NT2/D1 (cell line): ENCODE measurements around the gene HUNK.

Source experiments
- SUZ12 ChIP-seq: IDR thresholded peaks from 2 replicates; pipeline ENCODE4 v1.6.1; 2011; ENCODE audit not compliant: insufficient read length, insufficient read depth; ENCODE audit errors: extremely low read depth
- YY1 ChIP-seq: IDR thresholded peaks from 2 replicates; pipeline ENCODE4 v1.6.1; 2011; ENCODE audit not compliant: insufficient read length, insufficient read depth
- ZNF274 ChIP-seq: IDR thresholded peaks from 2 replicates; pipeline ENCODE4 v1.6.1; 2011; ENCODE audit warnings: mild to moderate bottlenecking, low read depth, low read length

GRCh38 chr21:31922881-31923280, 50.1 kb downstream of the HUNK start:
- TF ChIP-seq YY1: no peak
- no peak for TF ChIP-seq SUZ12
- TF ChIP-seq ZNF274: no peak
